ENCODE data around the gene TNIK.
"Not testable (repeated sequence)": the region's sequence is repeated elsewhere in the genome, so short reads cannot be mapped to it uniquely, and the experiment has no call there.

TNIK gene

GRCh38 chr3:171304017-171304416 is 156.2 kb downstream of the TNIK start:
- H3K27ac ChIP-seq (ENCODE audit: insufficient read depth, low read length, poor library complexity, severe bottlenecking); DNase-seq; H3K4me1 ChIP-seq (ENCODE audit: control insufficient read depth, insufficient read depth, low read length, poor library complexity, severe bottlenecking); H3K36me3 ChIP-seq (ENCODE audit: control insufficient read depth, insufficient read depth, low read length); H3K9me3 ChIP-seq (ENCODE audit: control insufficient read depth, low read length); H3K4me3 ChIP-seq (ENCODE audit: insufficient read depth, low read depth, low read length, poor library complexity, severe bottlenecking); H3K27me3 ChIP-seq (replicated peaks; ENCODE audit: control insufficient read depth, insufficient read depth, low read length, poor library complexity, severe bottlenecking): not testable (repeated sequence)

- Histone ChIP-seq H3K27me3 (replicated peaks; ENCODE audit: control insufficient read depth, insufficient read depth, low read length, poor library complexity, severe bottlenecking) (no peaks in the 10 kb centered on the region), H3K27ac (ENCODE audit: insufficient read depth, low read length, poor library complexity, severe bottlenecking) (no peak overlapping the region), H3K4me3 (ENCODE audit: insufficient read depth, low read depth, low read length, poor library complexity, severe bottlenecking) (no peak overlapping the region)
These were observed 158.2 kb downstream of the TNIK start for GRCh38 chr3:171301998-171302397.

GRCh38 chr3:171301002-171301401 is 159.2 kb downstream of the TNIK start:
- no peak for DNase-seq
- Histone ChIP-seq H3K9me3 (ENCODE audit: control insufficient read depth, low read length) (no peaks in the 10 kb centered on the region), H3K27me3 (replicated peaks; ENCODE audit: control insufficient read depth, insufficient read depth, low read length, poor library complexity, severe bottlenecking) (no peaks in the 10 kb centered on the region), H3K4me3 (ENCODE audit: insufficient read depth, low read depth, low read length, poor library complexity, severe bottlenecking) (no peak overlapping the region), H3K4me1 (ENCODE audit: control insufficient read depth, insufficient read depth, low read length, poor library complexity, severe bottlenecking) (peaks cover 2% of the 10 kb centered on the region), H3K36me3 (ENCODE audit: control insufficient read depth, insufficient read depth, low read length) (no peaks in the 10 kb centered on the region), H3K27ac (ENCODE audit: insufficient read depth, low read length, poor library complexity, severe bottlenecking) (no peak overlapping the region)

More at GRCh38 chr3:171301998-171302397, 158.2 kb downstream of the TNIK start:
- peaks cover 2% of the 10 kb centered on the region for H3K4me1 ChIP-seq (ENCODE audit: control insufficient read depth, insufficient read depth, low read length, poor library complexity, severe bottlenecking)
- no peak for DNase-seq
- no peaks in the 10 kb centered on the region for H3K36me3 ChIP-seq (ENCODE audit: control insufficient read depth, insufficient read depth, low read length)
- no peaks in the 10 kb centered on the region for H3K9me3 ChIP-seq (ENCODE audit: control insufficient read depth, low read length)

- Histone ChIP-seq H3K4me1 (ENCODE audit: control insufficient read depth, insufficient read depth, low read length, poor library complexity, severe bottlenecking) (peaks cover 10% of the 10 kb centered on the region), H3K9me3 (ENCODE audit: control insufficient read depth, low read length) (no peaks in the 10 kb centered on the region), H3K27me3 (replicated peaks; ENCODE audit: control insufficient read depth, insufficient read depth, low read length, poor library complexity, severe bottlenecking) (no peaks in the 10 kb centered on the region), H3K4me3 (ENCODE audit: insufficient read depth, low read depth, low read length, poor library complexity, severe bottlenecking) (no peak overlapping the region), H3K27ac (ENCODE audit: insufficient read depth, low read length, poor library complexity, severe bottlenecking) (no peak overlapping the region), H3K36me3 (ENCODE audit: control insufficient read depth, insufficient read depth, low read length) (no peaks in the 10 kb centered on the region)
- DNase-seq, result no peak
These were observed 162.3 kb downstream of the TNIK start for GRCh38 chr3:171297951-171298350.

- Histone ChIP-seq H3K36me3 (ENCODE audit: control insufficient read depth, insufficient read depth, low read length) (no peaks in the 10 kb centered on the region), H3K4me3 (ENCODE audit: insufficient read depth, low read depth, low read length, poor library complexity, severe bottlenecking) (no peak overlapping the region)
These were observed 163.0 kb downstream of the TNIK start for GRCh38 chr3:171297207-171297606.

GRCh38 chr3:171295484-171296373 is 164.5 kb downstream of the TNIK start:
- Histone ChIP-seq H3K27ac (ENCODE audit: insufficient read depth, low read length, poor library complexity, severe bottlenecking) (no peak overlapping the region), H3K4me3 (ENCODE audit: insufficient read depth, low read depth, low read length, poor library complexity, severe bottlenecking) (no peak overlapping the region), H3K4me1 (ENCODE audit: control insufficient read depth, insufficient read depth, low read length, poor library complexity, severe bottlenecking) (peaks cover 10% of the 10 kb centered on the region), H3K36me3 (ENCODE audit: control insufficient read depth, insufficient read depth, low read length) (no peaks in the 10 kb centered on the region), H3K9me3 (ENCODE audit: control insufficient read depth, low read length) (no peaks in the 10 kb centered on the region), H3K27me3 (replicated peaks; ENCODE audit: control insufficient read depth, insufficient read depth, low read length, poor library complexity, severe bottlenecking) (no peaks in the 10 kb centered on the region)
- no peak for DNase-seq

More at GRCh38 chr3:171297207-171297606, 163.0 kb downstream of the TNIK start:
- H3K27me3 ChIP-seq (replicated peaks; ENCODE audit: control insufficient read depth, insufficient read depth, low read length, poor library complexity, severe bottlenecking), result no peaks in the 10 kb centered on the region
- no peak for DNase-seq
- H3K9me3 ChIP-seq (ENCODE audit: control insufficient read depth, low read length), result no peaks in the 10 kb centered on the region
- H3K4me1 ChIP-seq (ENCODE audit: control insufficient read depth, insufficient read depth, low read length, poor library complexity, severe bottlenecking), result peaks cover 10% of the 10 kb centered on the region
- no peak overlapping the region for H3K27ac ChIP-seq (ENCODE audit: insufficient read depth, low read length, poor library complexity, severe bottlenecking)

GRCh38 chr3:171293142-171293782 is 166.9 kb downstream of the TNIK start:
- no peak for DNase-seq
- Histone ChIP-seq H3K36me3 (ENCODE audit: control insufficient read depth, insufficient read depth, low read length) (no peaks in the 10 kb centered on the region), H3K27ac (ENCODE audit: insufficient read depth, low read length, poor library complexity, severe bottlenecking) (no peak overlapping the region), H3K9me3 (ENCODE audit: control insufficient read depth, low read length) (no peaks in the 10 kb centered on the region), H3K27me3 (replicated peaks; ENCODE audit: control insufficient read depth, insufficient read depth, low read length, poor library complexity, severe bottlenecking) (no peaks in the 10 kb centered on the region), H3K4me1 (ENCODE audit: control insufficient read depth, insufficient read depth, low read length, poor library complexity, severe bottlenecking) (peaks cover 8% of the 10 kb centered on the region), H3K4me3 (ENCODE audit: insufficient read depth, low read depth, low read length, poor library complexity, severe bottlenecking) (no peak overlapping the region)

GRCh38 chr3:171290680-171291079 is 169.5 kb downstream of the TNIK start:
- Histone ChIP-seq H3K36me3 (ENCODE audit: control insufficient read depth, insufficient read depth, low read length) (no peaks in the 10 kb centered on the region), H3K4me3 (ENCODE audit: insufficient read depth, low read depth, low read length, poor library complexity, severe bottlenecking) (no peak overlapping the region), H3K4me1 (ENCODE audit: control insufficient read depth, insufficient read depth, low read length, poor library complexity, severe bottlenecking) (peaks cover 11% of the 10 kb centered on the region), H3K27ac (ENCODE audit: insufficient read depth, low read length, poor library complexity, severe bottlenecking) (no peak overlapping the region), H3K27me3 (replicated peaks; ENCODE audit: control insufficient read depth, insufficient read depth, low read length, poor library complexity, severe bottlenecking) (no peaks in the 10 kb centered on the region), H3K9me3 (ENCODE audit: control insufficient read depth, low read length) (no peaks in the 10 kb centered on the region)
- DNase-seq, result no peak

- Histone ChIP-seq H3K27ac (ENCODE audit: insufficient read depth, low read length, poor library complexity, severe bottlenecking) (no peak overlapping the region), H3K4me1 (ENCODE audit: control insufficient read depth, insufficient read depth, low read length, poor library complexity, severe bottlenecking) (peaks cover 19% of the 10 kb centered on the region), H3K9me3 (ENCODE audit: control insufficient read depth, low read length) (no peaks in the 10 kb centered on the region), H3K36me3 (ENCODE audit: control insufficient read depth, insufficient read depth, low read length) (no peaks in the 10 kb centered on the region), H3K27me3 (replicated peaks; ENCODE audit: control insufficient read depth, insufficient read depth, low read length, poor library complexity, severe bottlenecking) (no peaks in the 10 kb centered on the region), H3K4me3 (ENCODE audit: insufficient read depth, low read depth, low read length, poor library complexity, severe bottlenecking) (no peak overlapping the region)
- DNase-seq, result no peak
These were observed 170.9 kb downstream of the TNIK start for GRCh38 chr3:171289291-171289690.

GRCh38 chr3:171287761-171288160 is 172.4 kb downstream of the TNIK start:
- H3K4me3 ChIP-seq (ENCODE audit: insufficient read depth, low read depth, low read length, poor library complexity, severe bottlenecking); H3K9me3 ChIP-seq (ENCODE audit: control insufficient read depth, low read length); H3K27ac ChIP-seq (ENCODE audit: insufficient read depth, low read length, poor library complexity, severe bottlenecking); DNase-seq; H3K36me3 ChIP-seq (ENCODE audit: control insufficient read depth, insufficient read depth, low read length); H3K27me3 ChIP-seq (replicated peaks; ENCODE audit: control insufficient read depth, insufficient read depth, low read length, poor library complexity, severe bottlenecking): not testable (repeated sequence)
- peaks cover 11% of the 10 kb centered on the region for H3K4me1 ChIP-seq (ENCODE audit: control insufficient read depth, insufficient read depth, low read length, poor library complexity, severe bottlenecking)

Measured in effector memory CD4-positive, alpha-beta T cell (primary cell).